Mucosa of gallbladder (tissue), 1 donor: ENCODE results near the gene SURF4. TPM values are rescaled to one million over a fixed set of nuclear protein-coding genes. Genes with fewer than 3 reads are reported as not detected.
A peak's percentile ranks its signal among the peaks of the same experiment; 100 is the strongest.

ENCODE experiments used
- DNase-seq: peaks from one replicate; pipeline ENCODE4 v3.0.0-alpha.2; 2020; ENCODE audit warnings: low spot score
- total RNA-seq: library from RNA; stranded (reverse); gene quantifications from one replicate; pipeline ENCODE4 v1.2.1, GENCODE V29; 2021
- donor health status: DM: no; HTN: no; CAD: no.

The SURF4 gene
- 212 TPM for total RNA-seq

- DNase-seq, result peak; percentile 97
Measured at GRCh38 chr9:133375724-133376654, at the start of gene SURF4, which contains the start of gene STKLD1. Gene SURF4 (minus strand): TSS chr9:133376060. CDS start chr9:133375969, 91 bp downstream. Gene STKLD1 (plus strand): TSS chr9:133376366. CDS start chr9:133376474, 108 bp downstream.

- no peak for DNase-seq
Measured at GRCh38 chr9:133425049-133425632, 49.3 kb upstream of the SURF4 start.

- DNase-seq, result no peak
Measured at GRCh38 chr9:133424187-133424586, 48.3 kb upstream of the SURF4 start.

GRCh38 chr9:133423216-133423615, 47.4 kb upstream of the SURF4 start:
- DNase-seq, result peak; percentile 44

DNA sequence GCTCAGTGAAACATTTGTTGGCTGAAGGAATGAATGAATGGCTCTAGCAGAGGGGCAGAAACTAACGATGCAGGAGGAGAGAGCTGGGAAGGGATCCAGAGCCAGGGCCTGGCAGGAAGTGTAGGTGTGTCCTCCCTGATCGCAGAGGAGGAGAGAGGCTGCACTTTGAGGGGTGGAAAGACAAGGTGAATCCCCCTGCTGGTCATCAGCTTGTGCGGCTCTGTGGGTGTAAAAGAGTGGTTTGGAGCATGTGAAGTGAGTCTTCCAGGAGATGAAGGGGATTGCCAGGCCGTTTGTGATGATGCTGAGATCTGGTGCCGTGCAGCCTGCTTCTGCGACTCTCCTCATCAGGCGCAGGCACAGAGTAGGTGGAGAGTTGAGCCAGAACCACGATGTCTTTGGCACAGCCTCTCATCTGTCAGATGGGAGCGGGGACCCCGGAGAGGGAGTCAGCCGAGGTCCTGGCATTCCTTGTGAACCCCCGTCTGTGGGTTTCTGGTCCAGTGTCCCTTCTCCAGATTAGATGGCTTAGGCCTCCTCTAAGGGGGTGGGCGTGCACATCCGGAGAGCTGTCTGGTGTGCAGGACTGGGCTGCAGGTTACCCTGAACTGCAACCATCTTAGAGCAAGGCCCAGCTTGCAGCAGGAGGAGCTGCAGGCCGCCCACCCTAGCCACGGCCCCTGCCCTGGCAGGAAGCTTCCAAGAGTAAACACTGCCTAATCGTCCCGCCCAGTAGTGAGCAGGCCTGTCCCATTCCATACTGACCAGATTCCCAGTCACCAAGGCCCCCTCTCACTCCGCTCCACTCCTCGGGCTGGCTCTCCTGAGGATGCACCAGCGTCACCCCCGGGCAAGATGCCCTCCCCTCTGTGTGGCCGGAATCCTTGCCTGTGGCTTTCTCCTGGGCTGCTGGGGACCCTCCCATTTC, 46.0 kb upstream of the SURF4 start, which contains the start of gene ADAMTS13:
Gene ADAMTS13 (plus strand): TSS at position 753 of the 928 bp plus-strand sequence. CDS start 77 bp downstream, at position 830.
- no peak for DNase-seq

- DNase-seq, result no peak
Measured at GRCh38 chr9:133420392-133420827, 44.5 kb upstream of the SURF4 start.

DNA sequence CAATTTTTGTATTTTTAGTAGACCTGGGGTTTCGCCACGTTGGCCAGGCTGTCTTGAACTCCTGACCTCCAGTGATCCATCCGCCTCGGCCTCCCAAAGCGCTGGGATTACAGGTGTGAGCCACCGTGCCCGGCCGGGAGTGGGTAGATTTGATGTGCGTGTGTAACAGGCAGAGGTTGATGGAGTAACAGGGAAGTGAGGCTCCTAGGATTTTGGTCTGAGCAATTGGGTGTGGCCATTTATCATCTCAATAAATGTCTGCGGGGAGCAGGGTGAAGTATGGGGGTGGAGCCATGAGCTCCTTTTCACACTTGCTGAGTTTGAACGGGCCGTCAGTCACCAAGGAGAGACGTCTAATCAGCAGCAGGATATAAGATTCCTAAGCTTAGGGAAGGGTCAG, 43.1 kb upstream of the SURF4 start:
- DNase-seq, result no peak

GRCh38 chr9:133417541-133418461, 41.9 kb upstream of the SURF4 start, which contains the start of gene REXO4:
Gene REXO4 (minus strand): TSS chr9:133418010. CDS start chr9:133417844, 166 bp downstream.
- peak; percentile 78 for DNase-seq

- DNase-seq, result no peak
Measured at GRCh38 chr9:133415170-133415569, 39.3 kb upstream of the SURF4 start.

DNA sequence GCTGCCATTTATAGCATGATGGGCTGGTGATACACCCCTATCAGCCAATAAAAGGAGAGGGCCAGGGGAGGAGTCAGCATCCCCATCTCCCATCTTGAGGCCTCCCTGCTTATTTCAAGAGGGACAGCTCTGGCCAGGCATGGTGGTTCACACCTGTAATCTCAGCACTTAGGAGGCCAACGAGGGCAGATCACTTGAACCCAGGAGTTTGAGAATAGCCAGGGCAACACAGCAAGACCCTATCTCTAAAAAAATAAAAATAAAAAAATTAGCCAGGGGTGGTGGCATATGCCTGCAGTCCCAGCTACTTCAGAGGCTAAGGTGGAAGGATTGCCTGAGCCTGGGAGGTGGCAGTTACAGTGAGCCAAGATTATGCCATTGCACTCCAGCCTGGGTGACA, 32.2 kb upstream of the SURF4 start:
- no peak for DNase-seq

GRCh38 chr9:133406480-133407307, 30.8 kb upstream of the SURF4 start:
- DNase-seq, result peak; percentile 75

GRCh38 chr9:133405508-133406438, 29.9 kb upstream of the SURF4 start:
- peak; percentile 75 for DNase-seq

DNA sequence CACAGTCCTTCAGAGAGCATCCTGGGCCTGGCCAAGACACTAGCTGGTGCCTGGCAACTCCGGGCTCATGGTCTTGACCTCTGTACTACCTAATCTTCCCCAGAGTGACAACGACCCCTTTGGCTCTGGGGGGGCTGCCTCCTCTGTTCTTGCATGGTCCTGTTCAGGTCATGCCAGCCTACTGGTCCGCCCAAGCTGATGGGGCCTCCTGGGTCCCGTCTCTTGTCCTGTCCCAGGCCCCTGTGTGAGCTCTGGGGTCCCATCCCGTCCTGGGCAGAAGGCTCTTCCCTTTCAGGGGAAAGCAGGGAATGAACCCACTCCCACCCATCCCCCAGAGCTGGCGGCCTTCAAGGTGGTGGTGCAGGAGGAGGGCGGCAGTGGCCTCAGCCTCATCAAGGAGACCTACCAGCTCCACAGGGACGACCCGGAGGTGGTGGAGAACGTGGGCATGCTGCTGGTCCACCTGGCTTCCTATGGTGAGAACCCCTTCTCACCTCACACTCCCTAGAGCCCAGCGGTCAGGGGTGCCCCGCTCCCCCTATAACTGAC, 28.7 kb upstream of the SURF4 start:
- no peak for DNase-seq

- peak; percentile 40 for DNase-seq
Measured at GRCh38 chr9:133403766-133404453, 28.1 kb upstream of the SURF4 start.

DNA sequence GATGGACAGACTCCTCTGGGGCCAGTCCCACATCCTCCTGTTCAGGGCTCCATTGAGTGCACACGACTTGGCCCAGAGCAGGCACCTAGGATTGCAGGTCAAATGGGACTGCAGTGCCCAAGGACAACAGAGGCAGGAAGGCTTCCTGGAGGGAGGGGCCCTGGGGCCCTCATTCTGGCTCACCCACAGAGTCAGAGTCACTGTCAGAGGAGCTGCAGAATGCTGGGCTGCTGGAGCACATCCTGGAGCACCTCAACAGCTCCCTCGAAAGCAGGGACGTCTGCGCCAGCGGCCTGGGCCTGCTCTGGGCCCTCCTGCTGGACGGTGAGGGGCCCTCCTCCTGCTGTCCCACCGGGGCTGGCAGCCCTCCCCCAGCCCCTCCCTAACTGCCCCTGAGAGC, 26.8 kb upstream of the SURF4 start:
- DNase-seq, result no peak

DNA sequence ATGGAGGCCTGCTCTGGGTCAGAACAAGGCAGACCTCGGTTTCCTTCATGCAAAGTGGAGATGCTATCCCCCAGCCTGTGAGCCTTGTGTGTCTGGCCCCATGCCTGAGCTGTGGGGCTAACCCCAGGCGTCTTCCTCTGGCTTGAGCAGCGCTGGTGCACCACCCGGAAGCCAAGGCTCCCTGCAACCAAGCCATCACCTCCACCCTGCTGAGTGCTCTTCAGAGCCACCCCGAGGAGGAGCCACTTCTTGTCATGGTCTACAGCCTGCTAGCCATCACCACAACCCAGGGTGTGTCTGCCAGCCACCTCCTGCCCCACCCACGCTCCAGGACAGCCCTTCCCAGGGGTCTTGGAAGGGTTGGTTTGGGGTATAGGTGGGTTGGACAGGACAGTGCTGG, 25.7 kb upstream of the SURF4 start:
- no peak for DNase-seq

DNA sequence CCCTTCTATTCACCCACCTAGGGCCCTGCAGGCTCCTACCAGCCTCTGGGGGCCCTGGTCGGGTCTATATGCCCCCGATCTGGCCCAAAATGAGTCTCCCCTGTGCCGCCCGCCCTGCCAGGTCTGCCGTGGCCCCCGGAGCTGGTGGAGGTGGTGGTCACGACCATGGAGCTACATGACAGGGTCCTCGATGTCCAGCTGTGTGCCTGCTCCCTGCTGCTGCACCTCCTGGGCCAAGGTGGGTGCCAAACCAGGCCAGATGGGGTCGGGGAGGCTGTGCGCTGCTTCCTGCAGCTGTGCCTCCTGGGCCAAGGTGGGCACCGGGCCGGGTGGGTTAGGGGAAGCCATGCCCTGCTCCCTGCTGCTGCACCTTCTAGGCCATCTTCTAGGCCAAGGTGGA, 24.4 kb upstream of the SURF4 start:
- no peak for DNase-seq
